Pons (tissue), 1 donor: ENCODE measurements around the gene ATP9A.

Experiments
- DNase-seq: peaks from one replicate; pipeline ENCODE4 v3.0.0-alpha.2; 2016; ENCODE audit warnings: low spot score

Gene ATP9A

GRCh38 chr20:51627586-51627985, 140.6 kb downstream of the ATP9A start:
- no peak for DNase-seq

DNA sequence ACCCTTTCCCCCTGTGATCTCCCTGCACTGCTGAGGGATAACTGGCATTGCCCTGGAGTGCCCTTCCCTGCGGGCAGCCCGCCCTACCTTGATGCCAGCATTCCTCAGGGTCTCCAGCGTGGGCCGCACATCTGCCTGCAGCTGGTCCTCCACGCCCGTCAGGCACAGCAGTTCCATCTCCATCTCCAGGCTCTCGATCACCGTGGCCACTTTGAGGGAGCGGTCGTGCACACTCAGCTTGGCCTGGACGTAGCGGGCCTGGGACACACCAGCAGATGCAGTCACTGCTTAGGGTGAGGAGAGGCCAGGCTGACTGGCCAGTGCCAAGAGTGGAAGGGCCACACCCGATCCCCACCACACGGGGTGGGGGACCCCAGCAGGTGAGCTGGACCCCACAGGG, 143.1 kb downstream of the ATP9A start:
- DNase-seq: no peak

DNA sequence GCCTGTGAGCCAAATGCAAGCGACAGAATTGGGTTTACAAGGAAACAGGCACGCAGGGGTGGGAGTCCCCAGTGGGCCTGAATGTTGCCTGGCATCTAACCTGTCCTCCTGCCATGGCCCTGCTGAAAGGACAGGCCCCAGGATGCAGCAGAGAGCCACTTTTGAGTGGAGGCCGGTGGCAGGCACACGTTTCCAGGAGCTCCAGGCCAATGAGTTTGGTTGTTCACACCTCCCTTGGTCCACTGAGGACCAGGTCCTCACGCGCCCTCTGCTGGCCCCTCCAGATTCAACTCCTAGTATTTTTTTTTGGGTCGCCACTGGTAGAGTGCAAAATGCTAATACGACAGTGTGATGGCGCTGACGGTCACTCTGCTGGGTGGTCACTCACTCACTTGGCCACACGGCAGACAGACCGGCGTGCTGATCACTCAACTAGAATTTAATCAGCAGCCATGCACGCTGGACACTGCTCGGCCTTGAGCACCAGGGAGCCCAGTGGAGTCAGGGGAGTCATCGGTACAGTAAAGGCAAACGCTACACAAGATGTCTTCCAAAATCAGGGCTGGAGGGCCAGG, 143.9 kb downstream of the ATP9A start:
- peak; percentile 20 for DNase-seq

- no peak for DNase-seq
These were observed 144.9 kb downstream of the ATP9A start for GRCh38 chr20:51623255-51623654.

- no peak for DNase-seq
These were observed 146.0 kb downstream of the ATP9A start for GRCh38 chr20:51622004-51622874.

- DNase-seq: no peak
These were observed 147.8 kb downstream of the ATP9A start for GRCh38 chr20:51620432-51620831.

DNA sequence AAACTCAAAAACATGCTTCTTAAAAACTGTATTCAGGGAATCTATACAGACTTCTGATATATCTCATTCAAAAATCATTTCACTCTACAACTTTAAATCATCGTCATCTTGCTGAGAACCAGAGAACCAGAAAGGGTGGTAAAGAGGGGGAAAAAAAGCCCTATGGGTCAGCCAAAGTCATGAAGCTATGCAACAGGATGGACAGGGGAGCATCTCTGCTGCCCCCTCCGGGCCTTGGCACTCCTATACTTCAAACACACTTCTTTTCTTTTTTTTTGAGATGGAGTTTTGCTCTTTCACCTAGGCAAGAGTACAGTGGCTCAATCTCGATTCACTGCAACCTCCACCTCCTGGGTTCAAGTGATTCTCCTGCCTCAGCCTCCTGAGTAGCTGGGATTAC, 152.1 kb downstream of the ATP9A start:
- DNase-seq: no peak

DNA sequence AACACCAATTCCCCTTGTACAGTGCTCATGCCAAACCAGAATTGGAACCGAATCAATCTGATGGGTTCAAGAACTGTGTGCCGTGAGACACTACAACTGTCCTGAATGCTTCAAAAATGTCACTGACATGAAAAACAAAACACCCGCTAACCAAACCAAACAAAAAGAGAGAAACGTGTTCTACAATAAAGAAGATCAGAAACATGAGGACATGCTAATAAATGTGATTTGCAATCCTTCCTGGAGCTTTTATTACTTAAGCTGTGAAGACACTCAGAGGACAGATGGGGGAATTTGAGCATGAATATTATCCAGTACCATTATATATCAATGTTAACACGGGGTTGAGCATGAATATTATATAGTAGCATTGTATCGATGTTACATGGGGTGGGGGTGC, 153.5 kb downstream of the ATP9A start:
- DNase-seq: no peak

- DNase-seq: no peak
These were observed 154.6 kb downstream of the ATP9A start for GRCh38 chr20:51613580-51613979.

- no peak for DNase-seq
These were observed 155.3 kb downstream of the ATP9A start for GRCh38 chr20:51612896-51613295.

- DNase-seq: no peak
These were observed 156.6 kb downstream of the ATP9A start for GRCh38 chr20:51611625-51611890.

DNA sequence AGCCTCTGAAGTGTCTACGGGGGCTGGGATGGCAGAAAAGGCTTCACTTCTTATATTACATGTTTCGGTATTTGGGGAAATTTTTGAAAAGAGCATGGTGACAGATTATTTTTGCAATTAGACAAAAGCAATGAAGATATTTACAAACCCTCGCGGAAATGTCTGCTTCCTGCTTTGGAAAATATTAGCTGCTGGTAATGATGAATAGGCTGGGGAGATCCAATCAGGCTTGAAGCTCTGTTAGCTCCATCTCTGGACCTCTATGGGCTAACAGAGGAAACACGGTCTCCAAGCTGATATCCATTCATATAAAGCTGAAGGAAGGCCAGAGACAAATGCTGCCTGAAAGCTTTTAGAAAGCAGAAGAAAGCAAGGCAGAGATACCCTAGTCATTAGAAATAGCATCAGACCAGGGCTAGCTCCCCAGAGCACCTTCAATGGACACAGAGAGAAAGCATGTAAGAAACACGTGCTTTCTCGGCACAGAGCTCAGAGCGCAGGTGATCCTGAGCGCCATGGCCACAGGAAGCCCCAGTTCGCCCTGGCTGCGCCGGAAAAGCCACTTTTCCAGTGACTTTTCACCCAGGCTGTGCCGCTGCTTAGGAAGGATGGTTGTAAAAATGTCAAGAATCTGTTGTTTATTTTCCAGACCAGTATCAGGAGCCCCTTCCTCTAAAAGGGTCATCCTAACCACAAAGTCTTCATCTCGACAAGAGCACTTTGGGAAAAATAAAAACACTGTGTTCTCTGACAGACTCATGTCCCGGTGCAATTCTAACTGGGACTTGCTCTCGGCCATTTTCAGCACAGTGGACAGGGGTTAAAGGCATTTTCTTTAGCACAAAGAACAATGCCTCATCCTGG, 157.2 kb downstream of the ATP9A start:
- no peak for DNase-seq

- no peak for DNase-seq
These were observed 158.1 kb downstream of the ATP9A start for GRCh38 chr20:51610111-51610510.

DNA sequence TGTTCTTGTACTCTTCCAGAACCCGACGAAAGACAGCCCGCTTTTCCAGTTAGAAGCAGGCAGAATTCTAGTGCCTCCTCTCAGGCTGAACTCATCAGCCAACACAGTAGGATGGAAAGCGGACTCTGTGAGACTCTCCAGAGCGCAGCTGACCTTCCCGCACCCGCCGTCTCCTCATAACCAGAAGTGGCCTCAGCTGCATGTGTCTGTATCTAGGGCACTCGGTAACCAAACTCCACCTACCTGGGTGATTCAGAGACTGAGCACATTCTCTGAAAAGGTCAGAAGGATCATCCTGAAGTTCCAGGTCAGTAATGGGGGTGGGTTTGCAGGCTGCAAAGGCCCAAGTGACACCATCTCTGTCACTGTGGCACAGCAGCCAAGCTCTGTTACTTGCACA, 158.9 kb downstream of the ATP9A start:
- DNase-seq: no peak

DNA sequence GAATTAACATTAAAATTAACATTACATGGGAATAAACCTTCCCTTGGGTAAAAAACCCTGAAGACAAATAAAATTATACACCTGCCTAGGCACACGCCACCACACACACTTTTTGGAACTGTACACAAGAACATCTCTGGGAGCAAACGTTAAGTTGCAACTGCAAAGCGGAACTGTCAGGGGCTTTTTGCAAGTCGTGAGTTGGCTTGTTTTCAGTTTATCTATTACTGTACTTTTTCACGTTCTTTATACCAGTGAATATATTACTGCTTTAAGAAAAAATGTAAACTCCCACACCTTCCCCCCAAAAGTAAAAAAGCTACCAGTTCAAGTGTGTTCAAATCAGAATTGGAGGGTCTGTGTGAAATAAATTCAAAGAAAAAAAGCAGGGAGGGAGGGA, 160.1 kb downstream of the ATP9A start:
- no peak for DNase-seq

DNA sequence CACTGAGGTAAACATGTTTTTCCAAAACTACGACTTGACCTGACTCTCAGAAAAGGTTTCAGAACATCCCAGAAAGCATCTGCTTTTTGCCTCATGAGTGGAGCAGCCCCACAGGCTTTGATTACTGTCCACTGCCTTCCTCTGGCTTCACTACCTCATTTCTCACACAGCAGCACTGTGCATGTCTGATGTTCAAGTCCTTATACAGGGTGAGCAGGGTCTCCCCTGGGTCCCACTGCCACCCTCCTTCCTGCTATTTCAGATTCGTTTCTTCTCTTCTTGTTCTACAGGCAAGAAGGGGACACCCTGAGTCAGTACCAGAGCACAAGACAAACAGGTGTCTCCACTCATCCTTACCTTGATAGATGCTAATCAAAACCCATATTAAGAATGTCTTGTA, 161.0 kb downstream of the ATP9A start:
- DNase-seq: no peak

- no peak for DNase-seq
These were observed 163.3 kb downstream of the ATP9A start for GRCh38 chr20:51604851-51605250.

DNA sequence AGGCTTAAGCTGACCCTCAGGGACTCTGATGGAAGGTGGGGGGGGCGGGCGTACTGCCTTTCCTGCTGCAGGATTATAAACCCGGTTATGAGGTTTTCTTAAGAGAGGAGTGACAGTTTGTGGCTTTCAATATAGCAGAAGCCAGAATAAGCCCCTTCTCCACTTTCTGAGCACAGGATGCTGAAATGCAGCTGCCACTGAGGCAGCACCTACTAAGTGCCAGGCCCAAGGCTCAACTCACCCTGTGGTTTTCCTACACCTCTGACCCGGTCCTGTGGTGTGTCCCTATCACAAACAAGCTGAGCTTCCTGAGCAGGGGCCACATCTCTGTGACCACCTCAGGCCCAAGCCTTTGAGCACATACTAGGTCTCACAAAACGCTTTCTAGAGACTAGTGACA, 166.1 kb downstream of the ATP9A start:
- DNase-seq: no peak

DNA sequence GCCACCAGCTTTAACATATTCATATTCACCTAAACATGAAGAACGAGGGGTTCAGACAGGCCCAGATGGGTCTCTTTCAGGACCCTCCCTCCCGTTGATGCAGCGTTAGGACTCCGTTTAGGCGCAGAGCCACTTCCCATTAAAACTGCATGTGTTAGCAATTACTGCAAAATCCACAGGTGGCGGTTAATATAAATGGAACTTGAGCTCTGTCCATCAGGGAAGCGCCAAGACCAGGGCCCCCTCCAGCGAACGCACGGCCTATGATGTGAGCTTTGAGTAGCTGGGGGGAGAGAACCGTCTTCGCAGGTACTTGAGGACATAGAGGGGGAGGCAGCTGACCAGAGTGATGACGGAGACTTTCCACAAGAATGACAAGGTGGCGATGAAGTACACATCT, 167.2 kb downstream of the ATP9A start:
- DNase-seq: no peak

GRCh38 chr20:51600016-51600420, 168.2 kb downstream of the ATP9A start:
- DNase-seq: no peak

DNA sequence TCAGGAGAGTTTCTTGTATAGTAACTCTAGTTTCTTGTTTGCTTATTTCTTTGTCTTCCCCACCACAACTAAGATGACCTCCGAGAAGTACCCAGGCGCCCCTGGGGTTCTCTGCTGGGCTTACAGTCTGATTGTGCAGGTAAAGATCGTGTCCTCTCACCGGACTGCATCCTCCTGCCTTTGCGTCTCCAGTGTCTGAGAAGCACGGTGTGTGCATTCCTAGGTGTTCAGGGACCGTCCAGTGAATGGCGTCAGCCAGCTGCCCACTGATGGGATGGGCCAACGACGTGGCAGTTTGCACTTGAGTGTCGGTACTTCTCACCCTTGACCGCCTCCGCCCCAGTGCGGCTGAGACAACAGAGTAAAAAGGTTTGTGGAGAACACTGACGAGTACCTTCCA, 169.6 kb downstream of the ATP9A start:
- DNase-seq: no peak

DNA sequence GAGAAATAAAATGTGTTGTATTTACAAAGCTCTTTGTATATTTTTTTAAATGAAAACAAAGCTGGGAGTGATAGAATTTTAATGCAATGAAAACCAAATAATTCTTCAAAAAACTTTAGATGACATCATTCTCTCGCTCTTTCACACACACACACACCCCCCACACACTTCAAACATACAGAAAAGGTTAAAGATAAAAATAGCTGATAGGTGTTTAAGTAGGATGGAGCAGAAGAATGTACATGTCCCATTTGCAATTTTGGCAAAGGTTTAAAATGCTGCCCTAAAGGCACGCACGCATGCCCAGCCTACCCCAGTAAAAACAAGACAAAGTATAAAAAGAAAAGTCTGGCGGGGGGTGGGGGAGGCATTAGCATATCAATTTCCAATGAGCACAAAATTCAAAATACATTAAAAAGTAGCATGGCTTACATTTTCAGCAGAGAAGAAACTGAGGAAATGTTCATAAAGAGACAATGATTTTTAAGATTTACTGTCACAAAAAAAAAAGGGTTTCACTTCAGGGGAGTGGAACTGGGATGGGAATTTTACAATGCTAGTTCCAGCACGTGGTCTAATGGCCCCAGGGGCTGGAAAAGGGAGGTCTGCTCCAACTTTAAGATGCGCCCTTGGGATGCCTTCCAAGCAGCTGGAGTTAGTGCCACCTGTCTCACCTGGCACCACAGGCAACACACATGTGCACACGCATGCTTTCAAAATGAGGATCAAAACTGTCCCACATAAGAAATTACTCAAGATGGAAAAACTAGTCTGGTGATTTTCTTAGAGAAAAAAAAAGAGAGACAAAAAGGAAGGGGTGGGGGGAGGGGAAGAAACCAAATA, 170.6 kb downstream of the ATP9A start:
- no peak for DNase-seq
